ENCODE results near the gene MEX3D.

- no peak for TF ChIP-seq CTCF (IDR thresholded peaks at IDR 0.05; ENCODE audit: low read length)
- no peak for TF ChIP-seq EZH2 (IDR thresholded peaks at IDR 0.05; ENCODE audit: borderline replicate concordance, low read length)
Observed at GRCh38 chr19:1510807-1511206, 57.3 kb downstream of the MEX3D start.

Data from OCI-LY1 (cell line).